ENCODE results near the gene ZNF516. TPM values are rescaled to one million over a fixed set of nuclear protein-coding genes. Genes with fewer than 3 reads are reported as not detected.
A peak's percentile ranks its signal among the peaks of the same experiment; 100 is the strongest.

The ZNF516 gene
- total RNA-seq, 5 donors from 2014 or later (not counting 1 experiment from before 2014, with no cell fraction given): 22.0 to 31.8 (median 25.7) TPM

DNA sequence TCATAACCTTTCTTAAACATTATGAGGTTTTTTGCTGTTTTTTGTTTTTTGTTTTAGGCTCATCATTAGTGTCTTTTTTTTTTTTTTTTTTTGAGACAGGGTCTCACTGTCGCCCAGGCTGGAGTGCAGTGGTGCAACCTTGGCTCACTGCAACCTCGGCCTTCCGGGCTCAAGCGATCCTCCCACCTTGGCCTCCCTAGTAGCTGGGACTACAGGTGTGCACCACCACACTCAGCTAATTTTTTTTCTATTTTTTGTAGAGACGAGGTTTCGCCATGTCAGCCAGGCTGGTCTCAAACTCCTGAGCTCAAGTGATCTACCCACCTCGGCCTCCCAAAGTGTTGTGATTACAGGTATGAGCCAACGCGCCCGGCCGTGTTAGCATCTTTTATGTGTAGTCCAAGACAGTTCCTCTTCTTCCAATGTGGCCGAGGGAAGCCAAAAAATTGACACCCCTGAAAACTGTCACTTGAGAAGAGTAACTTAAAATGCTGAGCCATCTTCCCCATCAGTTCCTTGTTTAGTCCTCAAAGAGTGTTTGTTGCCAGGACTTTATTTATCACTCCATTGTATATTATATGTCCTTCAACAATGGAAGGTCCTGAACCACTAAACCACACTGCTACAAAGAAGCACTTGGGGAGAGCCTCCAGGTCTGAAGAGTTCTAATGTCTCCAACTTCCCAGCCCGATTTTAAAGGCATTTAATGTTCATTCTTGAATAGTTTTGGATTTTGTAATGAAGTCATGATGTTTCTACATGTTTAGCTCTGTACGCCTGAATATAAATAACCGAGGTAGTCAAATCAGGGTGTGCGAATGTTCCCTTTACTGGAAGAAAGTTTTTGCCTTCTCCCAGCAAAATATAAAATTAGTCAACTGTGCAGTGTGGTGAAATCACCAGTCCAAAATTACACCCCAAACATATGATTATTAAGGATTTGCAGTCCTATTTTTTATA is 26.4 kb downstream of the ZNF516 start:
- POLR2A ChIA-PET: interaction anchor here (0.7 kb wide), 2 partner anchors 13 to 20 kb away, joined by 4 to 7 read pairs; no protein-coding TSS in a partner anchor

GRCh38 chr18:76467371-76468190 is 27.5 kb downstream of the ZNF516 start:
- ChIA-PET POLR2A (interaction anchor here (0.7 kb wide), 2 partner anchors 14 to 19 kb away, joined by 4 to 7 read pairs; no protein-coding TSS in a partner anchor), CTCF (no interaction called here)
- no peaks in the 10 kb centered on the region for H3K36me3 ChIP-seq (ENCODE audit: control insufficient read depth in 2 of 2, extremely low read depth in 1 of 2, insufficient read depth in 1 of 2, low read length in 1 of 2)
- H3K27ac ChIP-seq (ENCODE audit: low read length): no peak overlapping the region
- Mint-ChIP-seq H3K9me3 (no peaks in the 10 kb centered on the region), H3K27me3 (peaks cover 3 to 9% of the 10 kb centered on the region in 2 donors), H3K4me1 (peaks cover 32 to 45% (median 40%) of the 10 kb centered on the region in 3 donors), H3K36me3 (peaks cover under 1% of the 10 kb centered on the region), H3K4me3 (peak overlapping the region; percentile 59 to 75 (median 62)), H3K27ac (peak overlapping the region; percentile 80 to 93)
- peak in 1 of 35 experiments; percentile 33 for DNase-seq
- peak; percentile 33 to 73 (median 58) for ATAC-seq (replicated peaks in 1 of 4)
- H3K4me3 ChIP-seq (ENCODE audit: control insufficient read depth in 1 of 2, extremely low read depth in 1 of 2, low read length in 1 of 2): peak overlapping the region in 1 of 2 donors; percentile 52
- H3K9me3 ChIP-seq: no peaks in the 10 kb centered on the region
- peaks cover 0 to 14% of the 10 kb centered on the region in 2 experiments for H3K27me3 ChIP-seq (replicated peaks in 1 of 2; ENCODE audit: control insufficient read depth in 2 of 2, extremely low read depth in 1 of 2, insufficient read depth in 2 of 2, low read length in 1 of 2)
- peaks cover 8 to 16% of the 10 kb centered on the region in 2 experiments for H3K4me1 ChIP-seq (ENCODE audit: control insufficient read depth in 1 of 2, extremely low read depth in 1 of 2, insufficient read depth in 2 of 2, low read length in 2 of 2)
- WGBS (ENCODE audit: insufficient coverage): 53% methylated on average over 14 of the region's 19 CpGs

More for the DNA sequence above, 26.4 kb downstream of the ZNF516 start:
- ATAC-seq (replicated peaks in 1 of 4): no peak
- Mint-ChIP-seq H3K9me3 (no peaks in the 10 kb centered on the region), H3K27ac (peak overlapping the region in 1 of 2 donors; percentile 93), H3K4me3 (peak overlapping the region in 2 of 3 donors; percentile 62 to 75), H3K4me1 (peaks cover 36 to 45% (median 41%) of the 10 kb centered on the region in 3 donors), H3K27me3 (peaks cover 3 to 11% of the 10 kb centered on the region in 2 donors), H3K36me3 (no peaks in the 10 kb centered on the region)
- Histone ChIP-seq H3K27me3 (replicated peaks in 1 of 2; ENCODE audit: control insufficient read depth in 2 of 2, extremely low read depth in 1 of 2, insufficient read depth in 2 of 2, low read length in 1 of 2) (peaks cover 0 to 14% of the 10 kb centered on the region in 2 experiments), H3K4me1 (ENCODE audit: control insufficient read depth in 1 of 2, extremely low read depth in 1 of 2, insufficient read depth in 2 of 2, low read length in 2 of 2) (peaks cover 8 to 16% of the 10 kb centered on the region in 2 experiments), H3K4me3 (ENCODE audit: control insufficient read depth in 1 of 2, extremely low read depth in 1 of 2, low read length in 1 of 2) (no peak overlapping the region), H3K36me3 (ENCODE audit: control insufficient read depth in 2 of 2, extremely low read depth in 1 of 2, insufficient read depth in 1 of 2, low read length in 1 of 2) (no peaks in the 10 kb centered on the region), H3K9me3 (no peaks in the 10 kb centered on the region), H3K27ac (ENCODE audit: low read length) (no peak overlapping the region)
- CTCF ChIA-PET: no interaction called here
- 88% methylated on average over 7 of the region's 16 CpGs for WGBS (ENCODE audit: insufficient coverage)
- no peak for DNase-seq

- no peak for DNase-seq
Measured at GRCh38 chr18:76466410-76466991, 28.5 kb downstream of the ZNF516 start.

DNA sequence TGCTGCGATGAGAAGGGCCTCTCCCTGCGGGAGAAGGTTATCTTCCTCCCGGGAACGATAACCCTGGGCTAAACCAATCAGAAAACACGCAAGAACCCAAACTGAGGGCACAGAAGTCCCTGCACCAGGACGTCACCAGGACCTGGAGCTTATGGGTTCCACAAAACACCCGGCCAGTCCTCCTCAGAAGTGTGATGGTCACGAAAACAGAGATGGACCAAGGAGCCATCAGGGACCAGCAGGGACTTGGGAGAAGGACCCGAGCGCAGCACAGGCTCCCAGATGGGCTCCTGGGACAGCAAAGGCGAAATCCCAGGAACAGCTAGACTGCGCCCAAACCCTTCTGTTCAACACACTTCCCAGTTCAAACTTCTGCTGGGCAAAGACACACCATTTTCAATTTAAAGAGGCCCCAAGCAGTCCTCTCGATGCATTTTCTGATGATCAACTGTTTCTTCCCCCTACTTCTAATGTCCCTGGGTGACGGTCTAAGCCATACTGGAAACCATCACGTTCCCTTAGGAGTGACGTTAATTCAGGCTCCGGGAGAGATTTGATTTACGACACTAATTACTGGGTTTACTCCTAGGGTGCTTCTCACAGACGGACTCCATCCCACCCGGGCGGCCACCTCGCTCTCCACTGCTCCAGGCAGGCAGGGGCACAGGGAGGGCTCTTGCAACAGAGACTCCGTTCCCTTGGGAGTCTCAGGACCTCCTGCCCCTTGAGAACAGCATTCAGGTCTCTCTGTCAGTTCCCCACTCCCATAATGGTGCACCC is 29.2 kb downstream of the ZNF516 start:
- Mint-ChIP-seq H3K27me3 (peaks cover 0 to 2% of the 10 kb centered on the region in 2 donors), H3K4me3 (no peak overlapping the region), H3K27ac (peak overlapping the region in 1 of 2 donors; percentile 90), H3K36me3 (peaks cover 7% of the 10 kb centered on the region), H3K9me3 (no peaks in the 10 kb centered on the region), H3K4me1 (peaks cover 33 to 39% (median 35%) of the 10 kb centered on the region in 3 donors)
- Histone ChIP-seq H3K27ac (ENCODE audit: low read length) (no peak overlapping the region), H3K4me3 (ENCODE audit: control insufficient read depth in 1 of 2, extremely low read depth in 1 of 2, low read length in 1 of 2) (no peak overlapping the region), H3K9me3 (no peaks in the 10 kb centered on the region), H3K36me3 (ENCODE audit: control insufficient read depth in 2 of 2, extremely low read depth in 1 of 2, insufficient read depth in 1 of 2, low read length in 1 of 2) (no peaks in the 10 kb centered on the region), H3K27me3 (replicated peaks in 1 of 2; ENCODE audit: control insufficient read depth in 2 of 2, extremely low read depth in 1 of 2, insufficient read depth in 2 of 2, low read length in 1 of 2) (peaks cover 0 to 7% of the 10 kb centered on the region in 2 experiments), H3K4me1 (ENCODE audit: control insufficient read depth in 1 of 2, extremely low read depth in 1 of 2, insufficient read depth in 2 of 2, low read length in 2 of 2) (peaks cover 8 to 16% of the 10 kb centered on the region in 2 experiments)
- 91% methylated on average over 23 of the region's 23 CpGs for WGBS (ENCODE audit: insufficient coverage)
- ChIA-PET POLR2A (interaction anchor here in 1 of 2 donors (0.6 kb wide), 1 partner anchor 550 kb away, joined by 4 read pairs; no protein-coding TSS in a partner anchor), CTCF (no interaction called here)
- peak in 2 of 4 experiments; percentile 5 to 11 for ATAC-seq (replicated peaks in 1 of 4)
- DNase-seq: no peak

More at GRCh38 chr18:76466410-76466991, 28.5 kb downstream of the ZNF516 start:
- no peaks in the 10 kb centered on the region for H3K9me3 Mint-ChIP-seq
- 86% methylated on average over 20 of the region's 20 CpGs for WGBS (ENCODE audit: insufficient coverage)
- H3K27ac ChIP-seq (ENCODE audit: low read length): no peak overlapping the region
- peaks cover 33 to 39% (median 38%) of the 10 kb centered on the region in 3 donors for H3K4me1 Mint-ChIP-seq
- H3K27me3 Mint-ChIP-seq: peaks cover 0 to 2% of the 10 kb centered on the region in 2 donors
- ChIA-PET POLR2A (no interaction called here), CTCF (no interaction called here)
- peak overlapping the region in 1 of 3 donors; percentile 75 for H3K4me3 Mint-ChIP-seq
- H3K27me3 ChIP-seq (replicated peaks in 1 of 2; ENCODE audit: control insufficient read depth in 2 of 2, extremely low read depth in 1 of 2, insufficient read depth in 2 of 2, low read length in 1 of 2): peaks cover 0 to 11% of the 10 kb centered on the region in 2 experiments
- peaks cover 8 to 16% of the 10 kb centered on the region in 2 experiments for H3K4me1 ChIP-seq (ENCODE audit: control insufficient read depth in 1 of 2, extremely low read depth in 1 of 2, insufficient read depth in 2 of 2, low read length in 2 of 2)
- no peak overlapping the region for H3K4me3 ChIP-seq (ENCODE audit: control insufficient read depth in 1 of 2, extremely low read depth in 1 of 2, low read length in 1 of 2)
- ATAC-seq (replicated peaks in 1 of 4): peak in 3 of 4 experiments; percentile 15 to 48 (median 42)
- no peaks in the 10 kb centered on the region for H3K36me3 ChIP-seq (ENCODE audit: control insufficient read depth in 2 of 2, extremely low read depth in 1 of 2, insufficient read depth in 1 of 2, low read length in 1 of 2)
- peak overlapping the region; percentile 82 to 90 for H3K27ac Mint-ChIP-seq
- no peaks in the 10 kb centered on the region for H3K9me3 ChIP-seq
- peaks cover 7% of the 10 kb centered on the region for H3K36me3 Mint-ChIP-seq

DNA sequence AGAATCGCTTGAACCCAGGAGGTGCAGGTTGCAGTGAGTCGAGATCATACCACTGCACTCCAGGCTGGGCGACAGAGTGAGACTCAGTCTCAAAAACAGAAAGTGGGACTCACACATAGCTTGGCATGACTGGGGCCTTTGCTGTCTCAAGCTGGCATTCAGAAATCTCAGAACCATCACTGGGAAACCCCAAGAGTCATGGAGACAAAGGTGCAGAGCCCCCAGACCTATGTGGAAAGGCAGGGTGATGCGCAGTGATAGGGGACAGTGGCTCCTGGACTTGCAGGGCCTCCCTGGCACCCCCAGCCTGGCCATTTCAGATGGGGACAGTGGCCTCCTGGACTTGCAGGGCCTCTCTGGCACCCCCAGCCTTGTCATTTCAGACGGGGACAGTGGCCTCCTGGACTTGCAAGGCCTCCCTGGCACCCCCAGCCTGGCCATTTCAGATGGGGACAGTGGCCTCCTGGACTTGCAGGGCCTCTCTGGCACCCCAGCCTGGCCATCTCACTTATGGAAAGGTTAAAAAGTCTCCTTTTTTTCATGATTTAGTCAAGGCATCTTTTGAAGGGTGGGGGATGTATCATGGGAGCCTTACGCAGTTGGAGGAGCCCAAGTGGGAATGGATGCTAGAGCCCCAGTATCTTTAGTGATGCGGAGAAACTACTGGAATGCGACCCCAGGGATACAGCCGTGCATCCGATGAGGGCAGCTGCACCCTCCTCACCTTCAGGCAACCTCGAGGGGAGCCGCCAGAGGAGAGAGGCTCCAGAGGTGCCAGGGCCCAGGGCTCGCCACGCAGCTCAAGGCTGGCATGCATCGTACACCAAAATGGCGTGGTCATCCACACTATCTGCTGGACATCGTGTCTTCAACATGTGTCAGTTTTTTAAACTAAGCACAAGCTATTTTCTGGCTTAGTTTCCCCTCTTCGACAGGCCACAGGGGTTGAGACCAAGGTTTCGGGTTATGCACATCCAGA is 30.5 kb downstream of the ZNF516 start:
- ChIA-PET POLR2A (interaction anchor here in 1 of 2 donors (0.6 kb wide), 1 partner anchor 552 kb away, joined by 4 read pairs; no protein-coding TSS in a partner anchor), CTCF (no interaction called here)
- H3K9me3 Mint-ChIP-seq: no peaks in the 10 kb centered on the region
- no peak overlapping the region for H3K4me3 ChIP-seq (ENCODE audit: control insufficient read depth in 1 of 2, extremely low read depth in 1 of 2, low read length in 1 of 2)
- H3K27ac ChIP-seq (ENCODE audit: low read length): no peak overlapping the region
- H3K9me3 ChIP-seq: no peaks in the 10 kb centered on the region
- H3K4me3 Mint-ChIP-seq: no peak overlapping the region
- peaks cover 31 to 39% (median 35%) of the 10 kb centered on the region in 3 donors for H3K4me1 Mint-ChIP-seq
- peaks cover 0 to 8% of the 10 kb centered on the region in 2 experiments for H3K27me3 ChIP-seq (replicated peaks in 1 of 2; ENCODE audit: control insufficient read depth in 2 of 2, extremely low read depth in 1 of 2, insufficient read depth in 2 of 2, low read length in 1 of 2)
- 84% methylated on average over 17 of the region's 19 CpGs for WGBS (ENCODE audit: insufficient coverage)
- H3K36me3 ChIP-seq (ENCODE audit: control insufficient read depth in 2 of 2, extremely low read depth in 1 of 2, insufficient read depth in 1 of 2, low read length in 1 of 2): peaks cover 0 to 4% of the 10 kb centered on the region in 2 donors
- H3K4me1 ChIP-seq (ENCODE audit: control insufficient read depth in 1 of 2, extremely low read depth in 1 of 2, insufficient read depth in 2 of 2, low read length in 2 of 2): peaks cover 8 to 16% of the 10 kb centered on the region in 2 experiments
- ATAC-seq (replicated peaks in 1 of 4) (no peak), DNase-seq (no peak)
- H3K36me3 Mint-ChIP-seq: peaks cover 13% of the 10 kb centered on the region
- peaks cover 0 to 2% of the 10 kb centered on the region in 2 donors for H3K27me3 Mint-ChIP-seq
- peak overlapping the region in 1 of 2 donors; percentile 45 for H3K27ac Mint-ChIP-seq

All from T-cell (primary cell).